ENCODE data around the gene FGGY.

Gene FGGY

DNA sequence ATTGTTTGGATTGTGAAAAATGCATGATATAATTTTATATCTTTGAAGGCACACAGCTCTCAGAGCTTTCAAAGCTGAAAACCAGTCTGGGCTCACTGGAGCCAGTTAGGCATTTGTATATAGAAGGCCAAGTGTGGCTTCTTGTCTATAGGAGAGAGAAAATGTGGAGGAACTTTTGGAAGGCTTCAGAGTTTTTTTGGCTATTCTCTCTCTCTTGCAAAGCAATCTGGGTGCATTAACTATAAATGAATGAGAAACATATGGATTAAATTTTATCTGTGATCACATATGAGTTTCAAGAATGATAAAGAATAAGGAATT, 301.2 kb downstream of the FGGY start:
- TF ChIP-seq MYC (IDR thresholded peaks at IDR 0.05; ENCODE audit: low read depth, low read length) (no peak), CTCF (IDR thresholded peaks at IDR 0.05; ENCODE audit: low read depth, low read length) (no peak), POLR2A (IDR thresholded peaks at IDR 0.05; ENCODE audit: extremely low read depth, insufficient read length) (no peak)
- TF ChIP-seq, protein P1, sequence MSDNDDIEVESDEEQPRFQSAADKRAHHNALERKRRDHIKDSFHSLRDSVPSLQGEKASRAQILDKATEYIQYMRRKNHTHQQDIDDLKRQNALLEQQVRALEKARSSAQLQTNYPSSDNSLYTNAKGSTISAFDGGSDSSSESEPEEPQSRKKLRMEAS (IDR thresholded peaks at IDR 0.05; ENCODE audit: low read depth, low read length): no peak
- no peak overlapping the region for H3K4me3 ChIP-seq (ENCODE audit: low read depth, low read length)
- DNase-seq (ENCODE audit: low read depth): no peak

DNA sequence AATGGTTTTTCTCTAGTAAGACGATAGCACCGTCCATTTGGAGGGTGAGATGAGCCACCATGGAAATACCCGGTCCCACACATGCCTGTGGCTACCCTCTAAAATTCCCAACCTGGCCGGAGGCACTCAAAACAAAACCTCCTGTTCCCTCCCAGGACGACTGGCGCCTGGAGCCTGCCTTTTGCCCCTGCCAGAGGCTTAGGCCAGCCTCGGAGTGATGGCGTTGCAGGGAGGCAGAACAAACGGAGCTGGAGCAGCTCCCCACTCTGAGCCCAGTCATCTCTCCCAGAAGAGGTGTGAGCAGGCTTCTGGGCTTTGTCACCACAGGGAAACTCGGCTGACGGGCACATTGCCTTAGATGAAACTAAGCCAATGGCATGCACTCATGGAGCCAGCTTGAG, 304.1 kb downstream of the FGGY start:
- TF ChIP-seq, protein P1 (IDR thresholded peaks at IDR 0.05; ENCODE audit: low read depth, low read length): no peak
- TF ChIP-seq CTCF (IDR thresholded peaks at IDR 0.05; ENCODE audit: low read depth, low read length) (no peak), MYC (IDR thresholded peaks at IDR 0.05; ENCODE audit: low read depth, low read length) (no peak), POLR2A (IDR thresholded peaks at IDR 0.05; ENCODE audit: extremely low read depth, insufficient read length) (no peak)
- DNase-seq (ENCODE audit: low read depth): no peak
- H3K4me3 ChIP-seq (ENCODE audit: low read depth, low read length): no peak overlapping the region

DNA sequence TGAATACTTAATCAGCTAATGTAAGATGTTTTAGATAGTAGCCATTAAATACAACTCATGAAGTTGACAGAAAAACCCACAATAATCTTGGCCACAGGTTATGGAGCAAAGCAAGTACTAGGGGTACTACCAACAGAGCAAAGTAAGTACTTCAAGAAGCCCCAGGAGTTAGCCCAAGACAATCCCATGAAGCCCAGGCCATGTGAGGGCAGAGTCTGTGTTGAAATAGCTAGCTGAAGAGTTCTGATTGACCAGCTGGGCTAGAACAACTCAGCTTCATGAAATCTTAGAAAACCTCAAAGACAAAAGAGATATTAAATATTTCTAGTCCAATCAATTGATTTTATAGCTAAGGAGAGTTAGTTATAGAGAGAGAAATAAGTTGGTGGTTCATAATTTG, 304.9 kb downstream of the FGGY start:
- TF ChIP-seq, protein P1 (IDR thresholded peaks at IDR 0.05; ENCODE audit: low read depth, low read length): no peak
- TF ChIP-seq CTCF (IDR thresholded peaks at IDR 0.05; ENCODE audit: low read depth, low read length) (no peak), MYC (IDR thresholded peaks at IDR 0.05; ENCODE audit: low read depth, low read length) (no peak), POLR2A (IDR thresholded peaks at IDR 0.05; ENCODE audit: extremely low read depth, insufficient read length) (no peak)
- no peak for DNase-seq (ENCODE audit: low read depth)
- no peak overlapping the region for H3K4me3 ChIP-seq (ENCODE audit: low read depth, low read length)

DNA sequence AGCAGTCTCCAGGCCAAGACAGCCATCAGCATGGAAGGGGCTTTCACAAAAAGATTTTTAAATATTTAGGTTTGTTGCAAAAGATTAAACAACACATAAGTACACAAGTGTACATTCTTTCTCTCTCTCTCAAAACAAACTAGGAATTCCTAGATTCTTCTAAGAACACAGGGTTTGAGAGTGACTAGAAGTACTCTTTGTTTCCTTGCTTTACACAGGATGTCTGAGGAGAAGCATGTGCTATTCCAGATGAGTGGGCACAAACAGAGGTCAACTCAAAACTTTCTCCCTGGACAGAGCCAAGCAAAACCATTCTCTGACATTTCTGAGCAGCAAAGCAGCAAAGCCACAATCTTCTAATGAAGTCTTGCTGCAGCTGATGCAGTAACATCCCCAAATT, 307.3 kb downstream of the FGGY start:
- TF ChIP-seq CTCF (IDR thresholded peaks at IDR 0.05; ENCODE audit: low read depth, low read length): no peak
- TF ChIP-seq POLR2A (IDR thresholded peaks at IDR 0.05; ENCODE audit: extremely low read depth, insufficient read length): no peak
- TF ChIP-seq, protein P1 (IDR thresholded peaks at IDR 0.05; ENCODE audit: low read depth, low read length): no peak
- no peak for TF ChIP-seq MYC (IDR thresholded peaks at IDR 0.05; ENCODE audit: low read depth, low read length)
- DNase-seq (ENCODE audit: low read depth): no peak
- H3K4me3 ChIP-seq (ENCODE audit: low read depth, low read length): no peak overlapping the region

DNA sequence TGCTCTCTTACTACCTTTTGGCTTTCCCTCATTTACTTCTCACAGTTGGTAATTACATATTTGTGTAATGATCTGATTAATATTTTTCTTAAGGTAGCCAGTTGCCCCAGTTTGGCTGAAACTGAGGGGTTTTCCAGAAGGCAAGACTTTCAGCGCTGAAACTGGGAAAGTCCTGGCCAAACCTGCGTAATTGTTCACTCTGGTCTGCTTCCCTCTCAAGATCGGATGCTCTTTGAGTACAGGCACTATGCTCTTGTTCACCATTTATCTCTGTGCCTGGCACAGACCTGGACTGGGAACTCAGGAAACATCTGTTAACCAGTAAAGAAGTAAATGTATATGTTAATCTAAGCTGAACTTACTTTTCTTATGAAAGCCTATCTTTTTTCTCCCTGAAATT, 308.3 kb downstream of the FGGY start:
- DNase-seq (ENCODE audit: low read depth): no peak
- no peak overlapping the region for H3K4me3 ChIP-seq (ENCODE audit: low read depth, low read length)
- TF ChIP-seq, protein P1 (IDR thresholded peaks at IDR 0.05; ENCODE audit: low read depth, low read length): no peak

- DNase-seq (ENCODE audit: low read depth): no peak
- no peak overlapping the region for H3K4me3 ChIP-seq (ENCODE audit: low read depth, low read length)
- TF ChIP-seq MYC (IDR thresholded peaks at IDR 0.05; ENCODE audit: low read depth, low read length) (no peak), CTCF (IDR thresholded peaks at IDR 0.05; ENCODE audit: low read depth, low read length) (no peak), POLR2A (IDR thresholded peaks at IDR 0.05; ENCODE audit: extremely low read depth, insufficient read length) (no peak)
- TF ChIP-seq, protein P1 (IDR thresholded peaks at IDR 0.05; ENCODE audit: low read depth, low read length): no peak
These were observed 308.9 kb downstream of the FGGY start for GRCh38 chr1:59605761-59606160.
